Stimulated activated CD4-positive, alpha-beta T cell treated with anti-CD3 and anti-CD28 coated beads, TNF-alpha, amount 100 ng/mL, for 24 hours (primary cell): ENCODE data around the gene GTF2A1.
"Not testable (repeated sequence)": the region's sequence is repeated elsewhere in the genome, so short reads cannot be mapped to it uniquely, and the experiment has no call there.

Source experiments
- DNase-seq, 3 experiments: peaks; one replicate each; pipeline ENCODE4 v3.0.0-alpha.2; 2020; ENCODE audit warnings: low read depth in 3 of 3

Gene GTF2A1

DNA sequence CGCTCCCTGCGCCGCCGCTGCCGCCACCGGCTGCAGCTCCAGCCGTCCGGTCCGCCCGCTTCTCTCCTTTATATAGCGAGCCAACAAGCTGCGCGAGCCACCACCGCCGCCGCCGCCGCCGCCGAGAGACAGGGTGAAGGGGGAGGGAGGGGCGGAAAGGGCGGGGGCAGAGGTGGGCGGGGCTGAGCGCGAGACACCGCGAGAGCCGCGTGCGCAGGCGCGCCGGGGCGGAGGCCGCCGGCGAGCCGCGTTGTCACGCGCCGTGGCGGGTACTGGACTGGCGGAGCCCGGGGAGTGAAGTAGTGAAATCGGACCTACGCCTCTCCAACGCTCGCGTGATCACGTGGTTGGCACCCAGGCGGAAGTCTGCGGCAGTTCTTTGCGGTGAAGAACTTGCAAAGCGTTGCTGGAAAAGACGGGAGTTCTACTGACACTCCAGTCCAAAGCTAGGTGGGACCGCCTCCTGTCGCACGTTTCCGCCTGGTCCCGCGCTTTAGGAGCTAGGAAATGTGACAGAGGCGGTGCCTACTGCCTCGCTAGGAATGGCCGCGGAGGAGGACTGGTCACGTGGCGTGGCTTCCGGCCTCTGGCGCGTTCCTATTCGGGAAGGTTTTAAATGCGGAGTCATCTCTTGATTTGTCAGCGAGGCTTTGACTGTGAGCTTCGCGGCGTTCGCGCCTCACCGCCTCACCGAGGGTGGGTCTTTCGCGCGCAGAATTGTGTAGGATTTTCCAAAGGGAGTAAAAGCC lies at the start of gene GTF2A1:
Gene GTF2A1 (minus strand): TSS at position 130 of the 749 bp plus-strand sequence. CDS start 441 bp downstream, outside the sequence.
- peak; percentile 88 to 89 (median 88) for DNase-seq

DNA sequence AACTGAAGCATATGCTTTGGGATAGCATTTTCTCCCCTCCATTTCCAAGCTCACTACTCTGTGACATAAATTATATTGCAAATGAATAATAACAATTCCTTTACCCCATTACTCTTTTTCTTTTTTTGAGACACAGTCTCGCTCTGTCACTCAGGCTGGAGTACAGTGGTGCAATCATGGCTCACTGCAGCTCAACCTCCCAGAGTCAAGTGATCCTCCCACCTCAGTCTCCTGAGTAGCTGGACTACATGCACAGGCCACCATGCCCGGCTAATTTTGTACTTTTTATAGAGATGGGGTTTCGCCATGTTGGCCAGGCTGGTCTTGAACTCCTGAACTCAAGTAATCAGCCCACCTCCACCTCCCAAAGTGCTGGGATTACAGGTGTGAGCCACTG lies 49.2 kb upstream of the GTF2A1 start:
- DNase-seq, result no peak

DNA sequence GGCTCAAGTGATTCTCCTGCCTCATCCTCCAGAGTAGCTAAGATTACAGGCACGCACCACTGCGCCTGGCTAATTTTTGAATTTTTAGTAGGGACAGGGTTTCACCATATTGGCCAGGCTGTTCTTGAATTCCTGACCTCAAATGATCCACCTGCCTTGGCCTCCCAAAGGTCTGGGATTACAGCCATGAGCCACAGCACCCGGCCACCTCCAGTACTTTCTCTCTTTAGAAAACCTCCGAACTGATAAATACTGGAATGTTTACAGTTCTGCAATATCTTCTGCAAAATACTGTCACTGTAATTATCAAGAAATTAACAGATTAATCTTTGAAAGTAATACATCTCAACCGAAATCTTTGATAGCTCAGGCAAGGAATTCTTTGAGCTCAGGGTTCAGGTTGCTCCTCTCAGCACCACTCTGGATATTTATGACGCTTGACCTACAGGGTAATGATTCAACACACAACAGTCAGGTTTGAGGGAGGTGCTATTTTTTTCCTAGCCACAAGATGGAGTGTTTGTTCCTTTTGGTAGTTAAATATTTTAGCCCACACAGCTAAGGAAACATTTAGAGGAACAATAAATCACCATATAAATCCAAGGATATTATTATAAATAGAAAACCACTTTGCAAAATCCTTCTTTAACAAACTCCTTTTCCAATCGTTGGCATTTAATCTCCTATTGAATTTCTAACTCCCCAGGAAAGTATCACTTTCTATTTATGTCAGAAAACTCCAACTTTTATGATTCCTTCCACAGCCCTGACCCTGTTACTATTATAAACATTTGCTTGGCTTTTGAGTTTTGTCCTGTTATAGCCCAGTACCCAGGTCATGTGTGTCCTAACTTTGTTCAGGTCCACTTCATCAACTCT lies 48.6 kb upstream of the GTF2A1 start:
- no peak for DNase-seq

DNA sequence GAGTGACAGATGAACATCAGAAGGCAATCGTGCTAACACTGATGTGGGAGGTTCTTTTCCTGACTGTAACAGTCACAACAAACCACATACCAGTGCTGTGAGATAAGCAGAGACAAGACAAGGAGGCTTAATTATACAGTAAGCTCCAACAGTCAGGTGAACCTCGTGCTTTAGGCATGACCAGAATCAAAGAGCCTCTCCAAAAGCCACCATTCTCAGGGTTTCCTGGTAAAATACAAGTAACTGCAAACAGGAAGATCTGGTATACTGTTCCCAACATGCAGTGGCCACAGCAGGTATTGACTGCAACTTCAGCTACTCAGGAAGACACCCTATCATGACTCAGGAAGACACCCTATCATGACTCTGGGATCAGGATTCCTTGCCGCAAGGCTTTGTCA lies 47.3 kb upstream of the GTF2A1 start:
- DNase-seq, result no peak

DNA sequence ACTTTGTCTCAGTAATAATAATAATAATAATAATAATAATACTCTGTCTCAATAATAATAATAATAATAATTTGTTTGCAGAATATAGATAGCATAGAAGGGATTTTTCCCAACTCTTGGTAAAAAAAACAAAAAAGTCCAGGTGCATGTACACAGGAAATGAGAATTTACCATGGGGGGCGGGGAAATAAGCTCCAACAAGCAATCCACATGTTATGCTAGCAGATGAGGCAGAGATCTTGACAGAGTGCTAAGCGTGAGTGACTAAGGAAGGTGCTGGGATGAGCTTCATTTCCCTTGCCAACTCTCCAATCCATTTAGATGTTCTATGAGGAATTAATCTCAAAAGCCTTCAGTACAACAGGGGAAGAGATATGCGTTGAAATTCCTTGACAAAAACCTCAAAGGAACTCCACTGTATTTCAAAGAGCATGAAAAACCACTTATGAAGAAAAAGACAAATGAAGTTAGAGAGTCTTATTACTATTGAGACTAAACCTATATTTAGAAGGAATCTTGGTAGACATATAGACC lies 44.9 kb upstream of the GTF2A1 start:
- no peak for DNase-seq

DNA sequence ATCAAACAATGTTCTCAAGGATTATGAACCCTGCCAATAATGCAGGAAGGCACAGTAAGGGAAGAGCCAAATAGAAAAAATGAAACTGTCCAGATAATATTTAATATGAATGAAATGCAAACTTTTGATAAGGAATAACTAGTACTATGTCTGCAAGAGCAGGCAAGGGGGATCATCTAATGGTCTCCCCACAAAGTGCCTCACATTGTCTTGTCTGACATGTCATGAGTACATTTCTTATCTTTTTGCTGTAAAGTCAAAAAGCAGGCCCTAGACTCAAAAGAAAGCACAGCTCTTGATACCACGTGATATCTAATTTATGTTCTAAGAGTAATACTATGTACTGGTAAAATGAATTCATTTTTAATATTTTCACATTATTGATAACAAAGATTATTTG lies 43.9 kb upstream of the GTF2A1 start:
- DNase-seq, result no peak

DNA sequence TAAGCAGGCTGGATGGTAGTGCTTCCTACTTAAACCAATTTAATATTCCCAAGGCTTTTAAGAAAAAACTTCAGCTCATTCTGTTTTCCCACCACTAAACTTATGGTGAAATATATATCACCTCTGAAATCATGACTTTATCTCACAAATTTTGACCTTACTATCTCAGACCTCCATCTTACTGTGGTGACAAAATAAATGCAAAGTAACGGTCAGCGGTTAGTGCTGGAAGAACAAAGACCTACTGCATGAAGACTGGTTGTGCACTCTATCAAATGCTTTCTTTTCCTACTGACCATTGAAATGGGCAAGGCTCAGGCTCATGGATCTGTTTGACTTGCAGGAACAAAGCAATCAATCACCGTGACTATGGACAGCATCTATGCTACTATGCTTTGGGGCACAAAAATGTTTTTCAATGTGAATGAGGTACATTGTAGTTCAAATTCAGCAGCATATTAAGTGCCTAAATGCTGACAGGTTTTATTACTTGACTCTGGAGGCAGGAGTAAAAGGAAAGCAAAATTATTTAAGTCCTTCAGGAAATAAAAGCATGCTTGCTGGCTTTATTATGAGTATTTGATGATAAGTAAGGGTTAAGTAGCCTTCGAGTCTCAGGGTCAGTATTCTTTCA lies 43.1 kb upstream of the GTF2A1 start:
- no peak for DNase-seq

DNA sequence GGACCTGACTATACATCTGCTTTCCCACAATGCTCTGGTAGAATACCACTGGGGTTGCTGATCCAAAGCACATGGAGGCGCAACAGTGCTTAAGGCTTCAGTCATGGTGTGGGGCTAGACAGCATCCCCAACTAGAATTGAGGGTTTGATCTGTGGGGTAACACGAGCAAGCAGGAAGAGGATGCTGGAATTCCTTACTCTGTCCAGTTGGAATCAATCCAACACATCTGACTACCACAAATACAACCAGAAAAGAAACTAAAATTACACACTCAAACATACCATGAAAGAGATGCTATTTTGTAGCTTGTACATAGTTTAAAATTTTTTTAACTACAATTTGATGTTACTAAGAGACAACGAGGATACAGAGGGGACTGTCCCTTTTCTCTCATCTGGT lies 40.4 kb upstream of the GTF2A1 start:
- no peak for DNase-seq

DNA sequence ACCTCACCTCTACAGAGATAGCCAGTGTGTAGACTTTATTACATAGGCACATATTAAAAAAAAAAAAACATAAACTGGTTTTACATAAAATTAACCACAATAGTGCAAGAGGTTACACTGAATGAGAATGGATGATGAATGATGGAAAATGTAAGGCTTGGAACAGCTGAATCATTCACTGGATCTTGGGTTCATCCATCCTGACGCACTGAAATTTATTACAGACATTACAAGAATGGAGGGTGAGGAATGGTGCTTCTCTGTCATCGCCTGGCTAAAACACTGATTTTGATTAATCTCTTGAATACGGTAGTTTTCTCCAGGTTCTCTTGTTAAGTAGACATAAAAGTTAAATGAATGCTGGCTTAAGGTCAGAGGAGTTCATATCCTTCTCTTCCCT lies 40.0 kb upstream of the GTF2A1 start:
- DNase-seq, result no peak

DNA sequence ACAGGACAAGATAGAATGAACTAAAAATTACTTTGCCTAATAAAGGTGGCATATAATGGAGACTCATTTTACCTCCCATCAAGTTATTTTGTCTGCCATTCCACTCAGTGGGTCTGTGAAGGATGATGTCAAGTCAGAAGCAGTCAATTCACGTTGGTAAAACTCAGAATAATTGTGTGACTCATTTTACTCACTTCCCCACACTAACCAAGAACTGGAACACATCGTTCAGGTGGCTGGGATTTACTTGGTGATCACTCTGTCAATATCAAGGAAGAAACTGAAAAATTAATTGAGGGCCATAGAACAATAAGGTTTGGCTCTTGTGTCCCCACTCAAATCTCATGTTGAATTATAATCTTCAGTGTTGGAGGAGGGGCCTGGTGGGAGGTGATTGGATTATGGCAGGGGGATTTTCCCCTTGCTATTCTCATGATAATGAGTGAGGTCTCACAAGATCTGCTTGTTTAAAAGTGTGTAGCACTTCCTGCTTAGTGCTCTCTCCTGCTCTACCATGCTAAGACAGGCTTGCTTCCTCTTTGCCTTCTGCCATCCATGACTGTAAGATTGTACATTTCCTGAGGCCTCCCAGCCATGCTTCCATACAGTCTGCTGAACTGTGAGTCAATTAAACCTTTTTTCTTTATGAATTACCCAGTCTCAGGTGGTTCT lies 35.7 kb upstream of the GTF2A1 start:
- DNase-seq, result no peak

DNA sequence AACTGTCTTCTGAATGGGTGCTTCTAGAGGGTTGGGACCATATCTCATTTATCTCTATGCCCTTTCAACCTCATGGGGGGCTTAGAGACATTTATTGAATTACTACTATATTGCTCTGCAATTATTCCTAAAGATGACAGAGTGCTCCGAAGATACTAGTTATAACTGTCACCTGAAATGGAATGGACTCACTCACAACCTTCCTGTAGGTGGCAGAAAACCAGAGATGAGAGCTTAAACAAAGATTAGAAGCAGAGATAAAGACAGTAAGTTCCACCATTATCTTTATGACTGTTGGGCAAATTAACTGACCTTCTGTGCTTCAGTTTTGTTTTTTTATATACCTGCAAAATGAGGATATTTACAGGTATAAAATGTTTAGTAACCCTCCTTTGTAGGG lies 31.5 kb upstream of the GTF2A1 start:
- no peak for DNase-seq

DNA sequence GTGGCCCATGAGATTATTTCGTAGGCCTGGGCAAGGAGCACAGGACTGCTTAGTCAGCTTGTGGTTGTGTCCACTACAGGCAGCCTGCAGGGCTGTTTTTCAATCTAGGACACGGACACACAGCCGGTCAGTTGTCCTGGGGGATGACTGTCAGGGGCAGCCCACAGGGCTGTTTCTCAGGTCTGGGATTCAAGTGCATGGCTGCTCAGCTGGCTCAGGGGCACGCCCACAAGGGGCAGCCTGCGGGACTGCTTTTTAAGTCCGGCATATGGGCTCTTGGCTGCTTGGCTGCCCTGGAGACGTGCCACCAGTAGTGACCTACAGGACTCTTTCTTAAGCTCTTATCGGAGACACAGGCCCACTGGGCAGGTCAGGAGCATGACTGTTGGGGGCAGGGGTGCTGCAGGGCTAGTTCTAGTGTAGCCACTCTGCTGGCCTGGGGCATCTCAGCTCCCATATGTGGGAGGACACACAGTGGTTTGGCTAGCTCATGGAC lies 26.6 kb upstream of the GTF2A1 start:
- no peak for DNase-seq

DNA sequence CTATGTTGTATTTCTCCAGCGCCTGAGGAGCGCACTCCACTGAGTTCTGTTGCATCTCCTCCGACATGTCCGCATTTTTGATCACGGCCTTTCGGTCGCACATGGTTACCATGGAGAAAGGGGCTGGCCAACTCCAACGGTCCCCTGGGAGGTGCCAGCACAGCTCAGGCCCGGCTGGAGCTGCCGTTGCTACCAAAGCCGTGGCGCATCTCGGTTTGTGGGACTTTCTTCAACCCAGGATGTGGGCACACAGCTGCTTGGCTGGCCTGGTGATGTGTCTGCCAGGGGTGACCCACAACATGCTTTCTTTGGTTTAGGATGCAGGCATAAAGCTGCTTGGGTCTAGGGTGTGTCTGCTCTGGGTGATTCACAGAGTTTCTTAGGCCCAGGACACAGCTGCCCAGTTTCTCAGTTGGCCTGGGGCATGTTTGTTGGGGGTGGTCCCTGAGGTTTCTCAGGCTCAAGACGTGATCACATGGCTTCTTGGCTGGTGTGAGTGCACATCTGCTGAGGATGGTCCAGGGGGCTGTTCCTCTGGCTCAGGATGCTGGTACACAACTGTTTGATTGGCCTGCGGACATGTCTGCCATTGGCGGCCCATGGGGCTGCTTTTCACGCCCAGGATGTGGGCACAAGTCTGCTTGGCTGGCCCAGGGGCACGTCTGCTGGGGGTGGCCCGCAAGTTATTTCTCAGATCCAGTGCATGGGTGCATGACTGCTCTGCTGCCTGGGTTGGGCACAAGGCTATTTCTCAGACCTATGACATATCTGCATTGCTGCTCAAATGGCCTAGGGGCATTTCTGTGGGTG lies 25.9 kb upstream of the GTF2A1 start:
- no peak for DNase-seq

DNA sequence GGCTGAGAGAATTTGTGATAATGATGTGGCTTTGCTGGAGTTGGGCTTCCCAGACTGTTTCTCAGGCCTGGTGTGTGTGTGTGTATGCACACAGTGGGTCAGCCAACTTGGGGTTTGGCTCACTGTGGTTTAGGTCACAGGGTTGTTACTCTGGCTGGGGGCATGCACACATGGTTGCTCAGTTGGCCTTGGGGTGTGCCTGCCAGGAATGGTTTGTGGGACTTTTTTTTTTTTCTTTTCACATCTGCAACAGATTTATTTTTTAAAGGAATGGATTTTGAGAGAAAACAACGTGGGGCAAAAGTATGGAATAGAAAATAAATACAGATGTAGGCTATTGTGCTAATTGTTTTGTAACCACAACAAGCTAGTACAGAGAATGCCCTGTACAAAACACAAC lies 25.0 kb upstream of the GTF2A1 start:
- no peak for DNase-seq

DNA sequence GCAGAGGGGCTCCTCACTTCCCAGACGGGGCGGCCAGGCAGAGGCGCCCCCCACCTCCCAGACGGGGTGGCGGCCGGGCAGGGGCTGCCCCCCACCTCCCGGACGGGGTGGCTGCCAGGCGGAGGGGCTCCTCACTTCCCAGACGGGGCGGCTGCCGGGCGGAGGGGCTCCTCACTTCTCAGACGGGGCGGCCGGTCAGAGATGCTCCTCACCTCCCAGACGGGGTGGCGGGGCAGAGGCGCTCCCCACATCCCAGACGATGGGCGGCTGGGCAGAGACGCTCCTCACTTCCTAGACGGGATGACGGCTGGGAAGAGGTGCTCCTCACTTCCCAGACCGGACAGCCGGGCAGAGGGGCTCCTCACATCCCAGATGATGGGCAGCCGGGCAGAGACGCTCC lies 23.7 kb upstream of the GTF2A1 start:
- not testable (repeated sequence) for DNase-seq

DNA sequence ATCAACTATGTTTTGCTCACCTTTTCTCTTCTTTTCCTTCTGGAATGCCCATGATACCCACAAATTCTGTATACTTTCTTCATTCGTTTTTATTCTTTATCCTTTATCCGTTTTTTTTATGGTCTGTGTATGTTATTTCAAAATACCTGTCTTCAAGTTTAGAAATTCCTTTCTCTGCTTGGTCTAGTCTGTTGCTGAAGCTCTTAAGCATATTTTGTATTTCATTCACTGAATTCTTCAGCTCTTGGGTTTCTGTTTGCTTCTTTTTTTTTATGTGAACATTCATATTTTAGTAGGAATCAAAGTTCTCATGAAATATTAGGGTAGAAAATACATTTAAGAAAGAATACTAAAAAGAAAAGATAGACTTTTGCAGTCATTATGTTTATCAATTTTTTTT lies 22.7 kb upstream of the GTF2A1 start:
- no peak for DNase-seq

DNA sequence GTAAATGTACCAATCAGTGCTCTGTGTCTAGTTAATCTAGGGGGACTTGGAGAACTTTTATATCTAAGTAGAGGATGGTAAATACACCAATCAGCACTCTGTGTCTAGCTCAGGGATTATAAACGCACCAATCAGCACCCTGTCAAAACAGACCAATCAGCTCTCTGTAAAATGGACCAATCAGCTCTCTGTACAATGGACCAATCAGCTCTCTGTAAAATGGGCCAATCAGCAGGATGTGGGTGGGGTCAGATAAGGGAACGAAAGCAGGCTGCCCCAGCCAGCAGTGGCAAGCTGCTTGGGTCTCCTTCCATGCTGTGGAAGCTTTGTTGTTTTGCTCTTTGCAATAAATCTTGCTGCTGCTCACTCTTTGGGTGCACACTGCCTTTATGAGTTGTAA lies 16.1 kb upstream of the GTF2A1 start:
- not testable (repeated sequence) for DNase-seq

DNA sequence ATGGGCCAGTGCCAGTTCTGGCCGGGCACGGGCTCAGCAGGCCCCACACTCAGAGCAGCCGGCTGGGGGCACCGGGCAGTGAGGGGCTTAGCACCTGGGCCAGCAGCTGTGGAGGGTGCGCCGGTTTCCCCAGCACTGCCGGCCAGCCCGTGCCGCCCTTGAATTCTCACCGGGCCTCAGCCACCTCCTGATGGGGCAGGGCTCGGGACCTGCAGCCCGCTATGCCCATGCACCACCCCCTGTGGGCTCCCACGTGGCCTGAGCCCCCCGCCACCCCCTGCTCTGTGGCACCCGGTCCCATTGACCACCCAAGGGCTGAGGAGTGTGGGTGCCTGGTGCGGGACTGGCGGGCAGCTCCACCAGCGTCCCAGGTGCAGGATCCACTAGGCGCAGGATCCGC lies 15.4 kb upstream of the GTF2A1 start:
- no peak for DNase-seq

DNA sequence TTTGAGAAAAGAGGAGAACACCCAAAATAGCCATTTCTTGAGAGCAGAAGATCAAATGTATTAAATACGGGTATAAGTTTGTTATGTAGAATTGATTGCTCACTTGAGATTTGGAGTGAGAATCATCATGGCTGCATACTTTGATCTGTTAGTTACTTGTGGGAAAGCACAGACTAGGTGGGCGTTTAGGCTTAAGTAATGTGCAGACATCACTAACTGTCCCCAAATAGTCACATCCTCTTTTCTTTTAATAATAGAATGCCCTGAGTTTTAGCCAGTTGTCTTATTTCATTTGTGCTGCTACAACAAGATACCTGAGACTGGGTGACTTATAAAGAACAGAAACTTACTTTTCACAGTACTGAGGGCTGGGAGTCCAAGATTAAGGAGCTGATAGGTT lies 14.3 kb upstream of the GTF2A1 start:
- DNase-seq, result no peak

DNA sequence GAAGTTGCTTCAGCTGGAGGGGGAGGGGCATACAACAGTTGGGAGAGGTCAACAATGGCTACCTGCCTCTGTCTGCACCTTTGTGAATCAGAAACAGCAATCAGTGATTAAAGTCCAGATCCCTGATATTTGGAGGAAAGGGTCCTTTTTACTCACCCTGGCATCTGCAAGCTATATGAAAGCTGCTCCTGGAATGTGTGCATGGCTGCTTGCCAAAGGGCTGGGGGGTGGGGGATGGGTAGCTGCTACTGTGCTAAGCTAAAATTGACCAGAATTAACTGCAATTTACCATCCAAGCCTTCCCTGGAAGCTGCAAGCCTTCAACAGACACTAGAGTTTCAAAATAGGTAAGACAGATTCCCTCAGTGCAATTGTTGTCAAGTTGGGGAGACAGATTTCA lies 13.5 kb upstream of the GTF2A1 start:
- no peak for DNase-seq

DNA sequence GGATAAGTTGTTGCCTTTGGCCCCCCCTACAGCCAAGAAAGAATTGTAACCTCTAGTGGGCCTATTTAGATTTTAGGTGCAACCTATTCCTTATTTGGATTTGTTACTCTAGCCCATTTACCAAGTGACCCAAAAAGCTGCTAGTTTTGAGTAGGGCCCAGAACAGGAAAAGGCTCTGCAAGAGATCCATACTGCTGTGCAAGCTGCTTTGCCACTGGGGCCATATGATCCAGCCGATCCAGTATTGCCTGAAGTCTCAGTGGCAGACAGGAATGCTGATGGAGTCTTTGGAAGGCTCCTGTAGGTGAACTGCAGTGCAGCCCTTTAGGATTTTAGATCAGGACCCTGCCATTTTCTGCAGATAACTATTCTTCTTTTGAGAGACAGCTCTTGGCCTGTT lies 12.9 kb upstream of the GTF2A1 start:
- no peak for DNase-seq
